IPS DF 6.9 (cell line): ENCODE data around the gene GPRASP2.

Experiments used
- DNase-seq: peaks from one replicate; pipeline ENCODE4 v3.0.0-alpha.2; 2013; ENCODE audit warnings: low read depth, low spot score
- H3K27ac ChIP-seq: one replicate; pipeline ENCODE4 v1.5.1; 2013; ENCODE audit warnings: low read length, control low read depth
- H3K27me3 ChIP-seq: 2 replicates; pipeline ENCODE4 v1.6.1; 2013; ENCODE audit warnings: mild to moderate bottlenecking, low read length; ENCODE audit not compliant: control insufficient read depth, insufficient read depth
- H3K36me3 ChIP-seq: 2 replicates; pipeline ENCODE4 v1.6.1; 2013; ENCODE audit warnings: low read length; ENCODE audit not compliant: control insufficient read depth, insufficient read depth
- H3K4me1 ChIP-seq: 2 replicates; pipeline ENCODE4 v1.6.1; 2013; ENCODE audit warnings: low read length; ENCODE audit not compliant: control insufficient read depth, insufficient read depth
- H3K4me3 ChIP-seq: 2 replicates; pipeline ENCODE4 v1.5.1; 2013; ENCODE audit warnings: mild to moderate bottlenecking, low read length
- H3K9me3 ChIP-seq: 2 replicates; pipeline ENCODE4 v1.6.1; 2013; ENCODE audit warnings: low read length, inconsistent platforms; ENCODE audit not compliant: control insufficient read depth, insufficient read depth
- WGBS: extraction: QIAGEN DNeasy Blood & Tissue Kit; methylation state at CpG from one replicate; pipeline ENCODE4 v1.1.7; 2013; ENCODE audit warnings: mixed read lengths, missing lambda C conversion rate; ENCODE audit not compliant: insufficient read length, insufficient coverage; 5-methylcytosine and 5-hydroxymethylcytosine counted together

GPRASP2 gene

DNA sequence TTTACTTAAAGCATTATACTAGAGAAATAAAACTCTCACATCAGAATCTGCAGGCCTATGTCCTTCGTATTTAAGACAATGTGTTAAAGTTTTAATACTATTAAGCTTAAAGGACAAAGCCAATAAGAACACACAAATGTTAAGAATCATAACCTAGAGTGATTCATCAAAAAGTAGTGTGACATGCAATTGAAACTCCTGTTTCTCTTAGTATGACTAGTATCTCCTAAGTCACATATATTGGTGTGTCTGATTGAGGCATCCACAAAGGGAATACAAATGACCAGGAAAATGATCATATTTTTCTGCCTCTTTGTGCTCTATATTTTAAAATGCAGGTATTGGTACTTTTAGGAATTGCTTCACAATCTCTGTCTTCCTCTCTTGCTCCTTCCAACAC lies 32.1 kb downstream of the GPRASP2 start:
- Histone ChIP-seq H3K4me3 (no peak overlapping the region), H3K36me3 (no peaks in the 10 kb centered on the region), H3K4me1 (no peaks in the 10 kb centered on the region), H3K27ac (no peak overlapping the region), H3K27me3 (no peaks in the 10 kb centered on the region), H3K9me3 (no peaks in the 10 kb centered on the region)
- DNase-seq: no peak
- no CpG with 5 or more reads among the region's 1 CpG for WGBS

DNA sequence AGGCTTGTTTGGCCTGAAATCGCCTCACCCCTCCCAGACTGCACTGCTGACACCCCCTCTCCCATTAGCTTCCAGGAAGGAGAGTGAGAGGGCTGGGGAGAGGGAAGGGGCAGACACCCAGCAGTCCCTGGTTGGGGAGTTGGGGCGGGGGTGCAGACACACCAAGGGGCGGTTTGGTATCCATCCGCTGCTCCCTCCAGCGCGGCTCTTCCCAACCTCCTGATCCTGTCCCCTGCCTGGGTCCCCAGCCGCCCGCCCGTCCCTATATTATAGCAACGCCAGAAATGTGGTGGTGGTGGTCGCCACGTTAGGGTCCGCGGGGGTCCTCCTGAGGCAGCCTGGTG lies 33.2 kb downstream of the GPRASP2 start:
- Histone ChIP-seq H3K27ac (no peak overlapping the region), H3K9me3 (no peaks in the 10 kb centered on the region), H3K4me3 (peak overlapping the region; percentile 82; the same call in 1 of the 2 replicates), H3K27me3 (no peaks in the 10 kb centered on the region), H3K36me3 (no peaks in the 10 kb centered on the region), H3K4me1 (no peaks in the 10 kb centered on the region)
- no peak for DNase-seq
- WGBS: no CpG with 5 or more reads among the region's 14 CpGs

GRCh38 chrX:102745857-102746584 lies 33.8 kb downstream of the GPRASP2 start:
- WGBS: no CpG with 5 or more reads among the region's 61 CpGs
- Histone ChIP-seq H3K4me3 (peak overlapping the region; percentile 82), H3K27me3 (no peaks in the 10 kb centered on the region), H3K36me3 (no peaks in the 10 kb centered on the region), H3K9me3 (no peaks in the 10 kb centered on the region), H3K4me1 (no peaks in the 10 kb centered on the region), H3K27ac (no peak overlapping the region)
- no peak for DNase-seq

DNA sequence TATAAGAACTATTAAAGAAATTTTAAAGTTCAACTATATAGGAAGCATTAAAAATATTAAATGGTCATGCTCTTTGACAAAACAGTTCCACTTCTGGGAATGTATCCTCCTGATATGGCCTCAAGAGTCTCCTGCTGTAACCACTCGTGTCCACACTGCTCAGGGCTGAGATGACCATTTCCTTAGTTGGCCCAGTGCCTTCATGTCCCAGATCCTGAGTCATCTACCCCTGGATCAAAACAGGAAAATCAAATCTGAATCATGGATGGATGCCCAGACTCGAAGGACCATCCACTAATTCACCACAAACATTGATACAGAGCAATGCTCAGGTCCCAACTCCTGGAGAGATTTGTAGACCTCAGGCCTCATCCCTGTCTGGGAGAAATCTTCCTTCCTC lies 53.0 kb downstream of the GPRASP2 start:
- WGBS: no CpG with 5 or more reads among the region's 2 CpGs
- Histone ChIP-seq H3K9me3 (no peaks in the 10 kb centered on the region), H3K27me3 (no peaks in the 10 kb centered on the region), H3K36me3 (no peaks in the 10 kb centered on the region), H3K4me3 (no peak overlapping the region), H3K27ac (no peak overlapping the region), H3K4me1 (no peaks in the 10 kb centered on the region)
- DNase-seq: no peak

DNA sequence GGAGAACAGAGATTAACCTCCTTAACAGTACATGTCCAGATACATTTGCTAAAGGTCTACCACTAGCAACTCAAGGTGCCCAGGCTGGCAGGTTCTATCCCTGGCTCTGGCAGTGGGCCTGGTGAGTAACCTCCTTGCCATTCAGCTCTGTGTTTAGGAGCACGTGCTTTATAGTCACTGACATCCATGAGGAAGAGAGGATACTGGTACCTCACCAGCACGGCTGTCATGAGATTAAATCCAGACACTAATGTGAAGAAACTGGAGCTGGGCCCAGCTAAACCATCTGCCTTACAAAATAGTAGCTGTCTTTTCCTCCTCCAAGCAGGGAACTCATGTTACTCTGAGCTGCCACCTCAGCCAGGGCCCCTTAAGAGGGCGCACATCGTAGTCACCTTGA lies 53.6 kb downstream of the GPRASP2 start:
- no peak overlapping the region for H3K27ac ChIP-seq
- no peak overlapping the region for H3K4me3 ChIP-seq
- no CpG with 5 or more reads among the region's 4 CpGs for WGBS
- no peaks in the 10 kb centered on the region for H3K4me1 ChIP-seq
- H3K27me3 ChIP-seq: no peaks in the 10 kb centered on the region
- H3K36me3 ChIP-seq: no peaks in the 10 kb centered on the region
- DNase-seq: no peak
- no peaks in the 10 kb centered on the region for H3K9me3 ChIP-seq

DNA sequence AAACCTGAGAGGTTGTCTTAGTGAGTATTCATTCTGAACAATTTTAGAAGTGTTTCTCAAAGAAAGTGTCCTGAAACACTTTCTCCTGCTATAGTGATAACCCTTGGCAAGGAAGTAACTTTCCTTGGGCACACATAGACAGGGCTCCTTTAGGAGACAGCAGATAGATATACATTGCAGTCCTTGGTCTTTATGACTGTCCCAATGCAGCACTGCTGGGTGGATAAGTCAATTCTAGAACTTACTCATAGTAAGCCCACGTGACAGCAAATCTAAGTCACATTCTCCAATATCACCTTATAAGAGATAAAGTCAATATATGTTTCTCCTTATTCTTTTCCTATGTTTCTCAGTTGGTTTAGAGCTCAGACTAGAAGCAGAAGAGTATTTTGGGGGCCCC lies 55.0 kb downstream of the GPRASP2 start:
- H3K4me3 ChIP-seq: no peak overlapping the region
- no peak for DNase-seq
- no peaks in the 10 kb centered on the region for H3K36me3 ChIP-seq
- no peak overlapping the region for H3K27ac ChIP-seq
- H3K4me1 ChIP-seq: no peaks in the 10 kb centered on the region
- WGBS: no CpG with 5 or more reads among the region's 1 CpG
- H3K9me3 ChIP-seq: no peaks in the 10 kb centered on the region
- no peaks in the 10 kb centered on the region for H3K27me3 ChIP-seq
